Measurements from ENCODE around the gene CHD6.

DNA sequence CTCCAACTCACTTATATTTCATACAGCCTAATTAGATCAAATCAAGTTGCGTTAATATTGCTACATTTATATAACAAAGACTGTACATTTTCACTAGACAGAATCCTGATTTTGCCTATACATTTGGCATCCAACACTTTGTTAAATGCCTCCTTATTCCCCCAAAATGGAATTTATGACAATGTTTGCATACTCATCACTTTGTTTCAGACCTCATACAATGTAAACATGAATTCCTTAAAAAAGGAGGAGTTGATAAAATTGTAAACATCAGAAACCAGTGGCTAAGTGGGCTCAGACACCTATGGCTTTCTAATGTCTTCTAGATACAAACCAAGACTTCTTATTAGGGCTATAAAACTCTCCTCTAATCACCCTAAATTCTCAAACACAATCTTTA is 87.3 kb downstream of the CHD6 start:
- TF ChIP-seq EZH2phosphoT487 (IDR thresholded peaks at IDR 0.05; ENCODE audit: insufficient read depth, low read depth) (no peak), EZH2 (IDR thresholded peaks at IDR 0.05; ENCODE audit: insufficient read depth, poor library complexity, severe bottlenecking) (no peak)
